IMR-90 (cell line): ENCODE results near the gene LEMD1. TPM values are rescaled to one million over a fixed set of nuclear protein-coding genes. Genes with fewer than 3 reads are reported as not detected.

ENCODE experiments used
- ATAC-seq: fragments of 200-7000 bp; cut with Tn5 transposase; 2 replicates; pipeline ENCODE4 v1.9.1; 2020; ENCODE audit warnings: low read depth, mild to moderate bottlenecking, moderate library complexity
- BruUV-seq: library from RNA; stranded (reverse); fragments of 400-500 nt; replicated peaks from 2 replicates; lab custom pipeline; 2021; lab: Mats Ljungman, UMichigan
- CTCF ChIA-PET: fragments of 300-600 bp; formaldehyde crosslinking; extraction: SDS; loops from one replicate; lab custom pipeline; 2021; ENCODE audit warnings: antibody characterized with exemption; lab: Yijun Ruan, JAX
- POLR2A ChIA-PET: fragments of 300-600 bp; sonication (Branson Sonifier 250); formaldehyde crosslinking; loops from one replicate; lab custom pipeline; 2022; ENCODE audit warnings: antibody characterized with exemption; ENCODE audit not compliant: unreplicated experiment; lab: Charles Lee
- DNase-seq: peaks from one replicate; pipeline ENCODE4 v3.0.0; 2013
- H2AFZ ChIP-seq: replicated peaks from 2 replicates; pipeline ENCODE3; 2013; ENCODE audit warnings: low read length, mild to moderate bottlenecking; ENCODE audit not compliant: poor library complexity
- H2AK5ac ChIP-seq: 2 replicates; pipeline ENCODE4 v1.6.1; 2013; ENCODE audit warnings: low read depth, low read length, inconsistent platforms
- H2AK9ac ChIP-seq: replicated peaks from 2 replicates; pipeline ENCODE3; 2013; ENCODE audit warnings: mild to moderate bottlenecking, low read depth, low read length, moderate library complexity; ENCODE audit not compliant: poor library complexity
- H2BK120ac ChIP-seq: 2 replicates; pipeline ENCODE4 v1.6.1; 2013; ENCODE audit warnings: low read depth, low read length, inconsistent platforms
- H2BK15ac ChIP-seq: 3 replicates; pipeline ENCODE4 v1.6.1; 2013; ENCODE audit warnings: low read depth, low read length, inconsistent platforms
- H2BK20ac ChIP-seq: 2 replicates; pipeline ENCODE4 v1.6.1; 2013; ENCODE audit warnings: low read depth, mild to moderate bottlenecking, inconsistent platforms, low read length, moderate library complexity
- H2BK5ac ChIP-seq: 2 replicates; pipeline ENCODE4 v1.6.1; 2013; ENCODE audit warnings: mild to moderate bottlenecking, low read depth, low read length, inconsistent platforms; ENCODE audit not compliant: poor library complexity, severe bottlenecking
- H3K14ac ChIP-seq: replicated peaks from 2 replicates; pipeline ENCODE4 v1.6.1; 2013; ENCODE audit warnings: low read depth, low read length, inconsistent platforms
- H3K18ac ChIP-seq: 2 replicates; pipeline ENCODE4 v1.6.1; 2013; ENCODE audit warnings: low read depth, low read length, control low read depth
- H3K23ac ChIP-seq: 2 replicates; pipeline ENCODE4 v1.6.1; 2013; ENCODE audit warnings: low read depth, low read length, inconsistent platforms
- H3K27ac ChIP-seq: 2 replicates; pipeline ENCODE4 v1.5.1; 2013; ENCODE audit warnings: mild to moderate bottlenecking, control low read depth, low read length; ENCODE audit not compliant: insufficient read depth
- H3K27me3 ChIP-seq: 2 replicates; pipeline ENCODE4 v1.6.1; 2013; ENCODE audit warnings: low read length; ENCODE audit not compliant: control insufficient read depth, insufficient read depth
- H3K36me3 ChIP-seq: 2 replicates; pipeline ENCODE4 v1.6.1; 2013; ENCODE audit warnings: low read length, mixed read lengths; ENCODE audit not compliant: control insufficient read depth, insufficient read depth
- H3K4ac ChIP-seq: 2 replicates; pipeline ENCODE4 v1.6.1; 2013; ENCODE audit warnings: low read depth, low read length, inconsistent platforms
- H3K4me1 ChIP-seq: 2 replicates; pipeline ENCODE4 v1.6.1; 2013; ENCODE audit warnings: low read length, mixed read lengths; ENCODE audit not compliant: control insufficient read depth, insufficient read depth
- H3K4me2 ChIP-seq: 2 replicates; pipeline ENCODE4 v1.6.1; 2013; ENCODE audit warnings: low read depth, mild to moderate bottlenecking, control low read depth, low read length, moderate library complexity
- H3K4me3 ChIP-seq: 2 replicates; pipeline ENCODE4 v1.5.1; 2013; ENCODE audit warnings: low read depth, mild to moderate bottlenecking, control low read depth, low read length, moderate library complexity; ENCODE audit not compliant: insufficient read depth
- H3K56ac ChIP-seq: 2 replicates; pipeline ENCODE4 v1.6.1; 2013; ENCODE audit warnings: low read length, inconsistent platforms; ENCODE audit not compliant: insufficient read depth; ENCODE audit errors: extremely low read depth
- H3K79me1 ChIP-seq, 2 experiments: 2 replicates each; pipeline ENCODE4 v1.6.1; 2013; ENCODE audit warnings: low read length in 2 of 2, inconsistent platforms in 1 of 2, low read depth in 1 of 2
- H3K9ac ChIP-seq: 2 replicates; pipeline ENCODE4 v1.6.1; 2013; ENCODE audit warnings: low read depth, low read length, control low read depth
- H3K9me1 ChIP-seq: 2 replicates; pipeline ENCODE4 v1.6.1; 2013; ENCODE audit warnings: low read length, inconsistent platforms; ENCODE audit not compliant: insufficient read depth
- H3K9me3 ChIP-seq: 2 replicates; pipeline ENCODE4 v1.6.1; 2013; ENCODE audit warnings: low read length; ENCODE audit not compliant: control insufficient read depth, insufficient read depth
- H4K20me1 ChIP-seq: 2 replicates; pipeline ENCODE4 v1.6.1; 2013; ENCODE audit warnings: low read length, inconsistent platforms; ENCODE audit not compliant: insufficient read depth
- H4K5ac ChIP-seq: 2 replicates; pipeline ENCODE4 v1.6.1; 2013; ENCODE audit warnings: mild to moderate bottlenecking, low read depth, low read length, control low read depth
- H4K8ac ChIP-seq, 2 experiments: 2 replicates each; pipeline ENCODE4 v1.6.1; 2013; ENCODE audit warnings: low read depth in 2 of 2, low read length in 2 of 2, control low read depth in 1 of 2, inconsistent platforms in 1 of 2
- H4K91ac ChIP-seq: 2 replicates; pipeline ENCODE4 v1.6.1; 2013; ENCODE audit warnings: low read depth, low read length, inconsistent platforms; ENCODE audit not compliant: insufficient read depth
- CHD1 ChIP-seq: IDR thresholded peaks from 2 replicates; pipeline ENCODE4 v1.6.1; 2012; ENCODE audit warnings: low read depth, low read length, improper control_type of control experiment
- MAFK ChIP-seq: IDR thresholded peaks from 2 replicates; pipeline ENCODE4 v1.6.1; 2012; ENCODE audit warnings: low read depth, low read length, improper control_type of control experiment
- MXI1 ChIP-seq: IDR thresholded peaks from 2 replicates; pipeline ENCODE4 v1.6.1; 2012; ENCODE audit warnings: low read depth, mild to moderate bottlenecking, low read length, moderate library complexity, borderline replicate concordance
- RAD21 ChIP-seq: IDR thresholded peaks from 2 replicates; pipeline ENCODE4 v1.6.1; 2012; ENCODE audit warnings: low read length, improper control_type of control experiment
- RCOR1 ChIP-seq: IDR thresholded peaks from 2 replicates; pipeline ENCODE4 v1.6.1; 2012; ENCODE audit warnings: mild to moderate bottlenecking, low read length, improper control_type of control experiment; ENCODE audit not compliant: insufficient replicate concordance
- SMC3 ChIP-seq: fragments of 150-350 bp; IDR thresholded peaks from 2 replicates; pipeline ENCODE4 v1.6.1; 2016; ENCODE audit warnings: low read depth, mild to moderate bottlenecking, antibody characterized with exemption, low read length, moderate library complexity
- WGBS, 2 experiments: methylation state at CpG; one replicate each; pipeline versions ENCODE4 v1.1.5 to v1.1.7; 2013; ENCODE audit warnings: missing lambda C conversion rate in 2 of 2; ENCODE audit not compliant: insufficient read length in 1 of 2; ENCODE audit errors: extremely low coverage in 2 of 2; 5-methylcytosine and 5-hydroxymethylcytosine counted together
- dilution Hi-C: fragments of 300-500 bp; cut with HindIII; formaldehyde crosslinking; loops from one replicate; pipeline ENCODE4 v1.14.3; 2018; ENCODE audit warnings: low sequenced_read_pairs; ENCODE audit not compliant: unreplicated experiment
- in situ Hi-C: fragments of 300-500 bp; cut with MboI; formaldehyde crosslinking; loops from 3 replicates; pipeline ENCODE4 v1.14.3; 2019; ENCODE audit warnings: low sequenced_read_pairs, inconsistent platforms, mixed read lengths
- intact Hi-C: fragments of 100-400 bp; cut with micrococcal nuclease; formaldehyde crosslinking; loops from 2 replicates; pipeline ENCODE4 v1.10.0; 2022
- polyA plus RNA-seq, 3 experiments: library from polyadenylated mRNA; depleted of rRNA; stranded (reverse); fragments of >200 nt; gene quantifications; 2 replicates each; pipeline ENCODE4 v1.2.3, GENCODE V29; 2012; ENCODE audit warnings: low replicate concordance in 1 of 3
- total RNA-seq: library from RNA; depleted of rRNA; stranded (reverse); fragments of >200 nt; gene quantifications from 2 replicates; pipeline ENCODE4 v1.2.3, GENCODE V29; 2012
- TF ChIP-seq, protein P1 (sequence below): fragments of 150-350 bp; IDR thresholded peaks from 2 replicates; pipeline ENCODE4 v1.6.1; 2017; ENCODE audit warnings: mild to moderate bottlenecking, antibody characterized with exemption, low read length, low read depth

The LEMD1 gene
- total and polyA plus RNA-seq, 2 of the 4 experiments (the other 2 are of a cell fraction), result not detected

DNA sequence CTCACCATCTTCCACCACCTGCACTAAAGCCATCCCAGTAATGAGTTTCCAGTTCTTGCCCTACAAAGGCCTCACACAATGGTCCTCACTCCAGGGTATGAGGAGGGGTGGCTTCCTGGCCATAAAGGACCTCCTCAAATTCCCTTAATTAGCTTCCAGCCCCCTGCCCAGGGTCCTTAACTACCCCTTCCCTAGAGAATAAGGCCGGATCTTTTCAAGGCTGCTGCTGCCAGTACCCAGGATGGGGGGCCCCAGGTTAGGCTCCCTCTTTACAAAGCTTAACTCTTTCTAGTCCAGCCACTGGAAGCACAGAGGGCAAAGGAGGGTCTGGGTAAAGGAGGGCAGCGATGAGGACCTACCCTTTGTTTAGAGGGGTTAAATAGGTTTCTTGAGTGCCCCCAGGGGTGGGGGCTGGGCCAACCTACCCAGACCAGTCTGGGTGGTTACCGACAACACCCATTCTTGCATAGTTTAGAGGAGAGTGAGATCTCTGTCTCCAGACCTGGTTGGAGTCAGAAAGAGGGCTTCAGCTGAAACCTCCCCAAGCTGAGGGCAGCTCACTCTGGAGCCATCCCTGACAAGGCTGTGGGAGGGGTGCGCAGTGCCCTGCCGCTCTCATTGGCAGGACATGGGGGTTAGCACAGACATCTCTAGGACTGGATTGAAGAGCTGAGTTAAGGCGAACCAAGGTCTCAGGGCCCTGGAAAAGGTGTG is 26.8 kb upstream of the LEMD1 start:
- Histone ChIP-seq H3K36me3 (no peaks in the 10 kb centered on the region), H3K4me3 (no peak overlapping the region), H3K4ac (no peak overlapping the region), H2AK5ac (no peak overlapping the region), H2BK5ac (no peak overlapping the region), H3K4me2 (no peak overlapping the region), H4K91ac (no peak overlapping the region), H3K4me1 (no peaks in the 10 kb centered on the region; the same call in 1 of the 2 replicates), H2BK120ac (no peak overlapping the region), H3K27ac (no peak overlapping the region), H4K8ac (no peak overlapping the region), H3K9me1 (no peaks in the 10 kb centered on the region; the same call in 1 of the 2 replicates), H4K5ac (no peak overlapping the region), H3K79me1 (no peaks in the 10 kb centered on the region), H2BK20ac (no peak overlapping the region), H3K18ac (no peak overlapping the region), H3K14ac (no peak overlapping the region), H3K9ac (no peak overlapping the region), H3K56ac (no peak overlapping the region), H4K20me1 (no peaks in the 10 kb centered on the region), H2AK9ac (no peak overlapping the region), H3K23ac (no peak overlapping the region), H2AFZ (no peak overlapping the region), H2BK15ac (no peak overlapping the region), H3K9me3 (no peaks in the 10 kb centered on the region), H3K27me3 (peaks cover 53% of the 10 kb centered on the region)
- no peak for ATAC-seq
- whole genome bisulfite sequencing, 2 experiments, result 100% methylated on average over 2 of the region's 6 CpGs; no CpG with 5 or more reads in 1 of the 2 experiments
- in situ Hi-C loops, result no loop called here
- DNase-seq, result no peak
- ChIA-PET POLR2A (no interaction called here), CTCF (no interaction called here)
- intact Hi-C loops, result no loop called here
- BruUV-seq, result no TSS peak
- dilution Hi-C loops, result no loop called here
- no peak for TF ChIP-seq CHD1
- TF ChIP-seq RAD21, result no peak
- no peak for TF ChIP-seq SMC3
- TF ChIP-seq RCOR1, result no peak
- TF ChIP-seq MXI1, result no peak
- TF ChIP-seq, protein P1, sequence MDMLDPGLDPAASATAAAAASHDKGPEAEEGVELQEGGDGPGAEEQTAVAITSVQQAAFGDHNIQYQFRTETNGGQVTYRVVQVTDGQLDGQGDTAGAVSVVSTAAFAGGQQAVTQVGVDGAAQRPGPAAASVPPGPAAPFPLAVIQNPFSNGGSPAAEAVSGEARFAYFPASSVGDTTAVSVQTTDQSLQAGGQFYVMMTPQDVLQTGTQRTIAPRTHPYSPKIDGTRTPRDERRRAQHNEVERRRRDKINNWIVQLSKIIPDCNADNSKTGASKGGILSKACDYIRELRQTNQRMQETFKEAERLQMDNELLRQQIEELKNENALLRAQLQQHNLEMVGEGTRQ, result no peak
- TF ChIP-seq MAFK, result no peak
